Lung (tissue), 12 donors: ENCODE results near the gene CORO1C. TPM values are rescaled to one million over a fixed set of nuclear protein-coding genes. Genes with fewer than 3 reads are reported as not detected.

Experiments
- ATAC-seq: fragments of 200-7000 bp; cut with Tn5 transposase; one replicate; pipeline ENCODE4 v1.9.1; 2020; ENCODE audit warnings: moderate number of reproducible peaks; ENCODE audit not compliant: insufficient read depth, low FRiP score
- DNase-seq, 3 donors: peaks; one replicate each; pipeline ENCODE4 v3.0.0-alpha.2; 2013 to 2017
- H3K27ac ChIP-seq, 2 donors: one replicate each; pipeline ENCODE4 v1.5.1; 2013; ENCODE audit warnings: mild to moderate bottlenecking in 2 of 2, moderate library complexity in 2 of 2, control low read depth in 1 of 2, inconsistent platforms in 1 of 2, low read depth in 1 of 2, low read length in 1 of 2
- H3K27me3 ChIP-seq, 3 donors: one replicate each; pipeline ENCODE4 v1.5.1; 2013; ENCODE audit warnings: low read length in 2 of 3; ENCODE audit not compliant: control insufficient read depth in 3 of 3, insufficient read depth in 3 of 3
- H3K36me3 ChIP-seq, 4 donors: one replicate each; pipeline ENCODE4 v1.5.1; 2013; ENCODE audit warnings: low read length in 4 of 4, mild to moderate bottlenecking in 1 of 4, moderate library complexity in 1 of 4; ENCODE audit not compliant: control insufficient read depth in 4 of 4, insufficient read depth in 4 of 4
- H3K4me1 ChIP-seq, 5 donors: one replicate each; pipeline ENCODE4 v1.5.1; 2013; ENCODE audit warnings: low read length in 5 of 5, mild to moderate bottlenecking in 2 of 5, moderate library complexity in 1 of 5; ENCODE audit not compliant: control insufficient read depth in 5 of 5, insufficient read depth in 5 of 5
- H3K4me3 ChIP-seq: one replicate; pipeline ENCODE4 v1.5.1; 2013; ENCODE audit warnings: mild to moderate bottlenecking, control low read depth, moderate library complexity
- H3K9ac ChIP-seq, 2 donors: one replicate each; pipeline ENCODE4 v1.5.1; 2013; ENCODE audit warnings: low read length in 2 of 2, control low read depth in 1 of 2; ENCODE audit not compliant: insufficient read depth in 1 of 2
- H3K9me3 ChIP-seq, 4 donors: one replicate each; pipeline ENCODE4 v1.5.1; 2013; ENCODE audit warnings: low read length in 3 of 4, mild to moderate bottlenecking in 1 of 4, moderate library complexity in 1 of 4; ENCODE audit not compliant: control insufficient read depth in 4 of 4, insufficient read depth in 3 of 4
- WGBS, 2 donors: extraction: QIAGEN DNeasy Blood & Tissue Kit; methylation state at CpG; one replicate each; pipeline ENCODE4 v1.1.7; 2013; 5-methylcytosine and 5-hydroxymethylcytosine counted together
- polyA plus RNA-seq, 2 donors: library from polyadenylated mRNA; stranded (reverse); fragments of 200-250 nt; gene quantifications; one replicate each; pipeline ENCODE4 v1.2.1, GENCODE V29; 2013
- total RNA-seq, 2 donors: library from RNA; depleted of rRNA in 1 of 2; stranded (reverse); fragments of >200 nt in 1 of 2; gene quantifications; one replicate each; pipeline ENCODE4 v1.2.1, GENCODE V29; 2014 to 2021
- TF ChIP-seq, protein P1 (sequence below): IDR thresholded peaks from 2 replicates; pipeline ENCODE4 v1.5.1; 2012; ENCODE audit warnings: mild to moderate bottlenecking; ENCODE audit errors: control extremely low read depth, extremely low read depth
- donor health status: control.
- donor health status: control.
- donor health status: Bipolar disorder and iron deficiency.
- donor health status: healthy.
- donor health status: DM: yes; HTN: yes; CAD: no.

The CORO1C gene
- total and polyA plus RNA-seq, 4 donors, result 36.4 to 227 (median 105) TPM

DNA sequence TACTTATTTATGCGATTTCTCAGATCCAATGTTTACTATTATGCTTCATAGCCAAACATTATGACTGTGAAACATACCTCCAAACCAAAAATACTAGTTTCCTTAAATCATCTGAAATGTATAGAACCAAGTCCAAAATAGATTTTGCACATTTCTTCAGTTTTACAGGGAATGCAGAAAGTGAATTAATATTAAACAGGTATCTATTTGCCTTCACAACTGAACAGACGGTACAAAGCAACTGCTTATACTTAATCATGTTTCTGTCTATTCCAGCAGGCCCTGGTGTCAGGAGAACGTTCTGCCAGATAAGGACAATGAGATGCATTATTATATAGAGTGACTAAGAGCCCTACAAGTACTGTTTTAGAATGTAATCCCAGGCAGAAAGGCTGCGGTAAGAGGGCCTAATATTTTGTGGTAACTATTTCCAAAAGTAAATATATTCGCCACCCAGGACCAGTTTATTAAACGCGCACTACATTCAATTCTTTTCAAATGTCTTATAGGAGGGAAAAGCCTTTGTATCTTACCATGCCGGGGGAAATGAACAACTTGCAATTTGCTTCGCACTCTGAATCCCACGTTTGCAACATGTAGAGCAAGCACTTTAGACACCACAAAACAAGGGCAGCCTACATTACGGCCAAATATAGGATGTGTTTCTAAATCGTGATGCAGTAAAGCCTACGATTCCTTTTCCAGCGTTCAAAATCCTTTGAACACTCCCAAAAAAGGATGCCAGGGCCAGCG, 1.5 kb downstream of the CORO1C start:
- DNase-seq (peak in 2 of 3 donors; percentile 54 to 79), ATAC-seq (no peak)
- Histone ChIP-seq H3K4me1 (peaks cover 4 to 24% (median 9%) of the 10 kb centered on the region in 5 donors), H3K9me3 (no peaks in the 10 kb centered on the region), H3K27ac (peak overlapping the region; percentile 98 to 99), H3K36me3 (no peaks in the 10 kb centered on the region), H3K4me3 (peak overlapping the region; percentile 84), H3K27me3 (no peaks in the 10 kb centered on the region), H3K9ac (peak overlapping the region; percentile 81 to 83)
- TF ChIP-seq, protein P1, sequence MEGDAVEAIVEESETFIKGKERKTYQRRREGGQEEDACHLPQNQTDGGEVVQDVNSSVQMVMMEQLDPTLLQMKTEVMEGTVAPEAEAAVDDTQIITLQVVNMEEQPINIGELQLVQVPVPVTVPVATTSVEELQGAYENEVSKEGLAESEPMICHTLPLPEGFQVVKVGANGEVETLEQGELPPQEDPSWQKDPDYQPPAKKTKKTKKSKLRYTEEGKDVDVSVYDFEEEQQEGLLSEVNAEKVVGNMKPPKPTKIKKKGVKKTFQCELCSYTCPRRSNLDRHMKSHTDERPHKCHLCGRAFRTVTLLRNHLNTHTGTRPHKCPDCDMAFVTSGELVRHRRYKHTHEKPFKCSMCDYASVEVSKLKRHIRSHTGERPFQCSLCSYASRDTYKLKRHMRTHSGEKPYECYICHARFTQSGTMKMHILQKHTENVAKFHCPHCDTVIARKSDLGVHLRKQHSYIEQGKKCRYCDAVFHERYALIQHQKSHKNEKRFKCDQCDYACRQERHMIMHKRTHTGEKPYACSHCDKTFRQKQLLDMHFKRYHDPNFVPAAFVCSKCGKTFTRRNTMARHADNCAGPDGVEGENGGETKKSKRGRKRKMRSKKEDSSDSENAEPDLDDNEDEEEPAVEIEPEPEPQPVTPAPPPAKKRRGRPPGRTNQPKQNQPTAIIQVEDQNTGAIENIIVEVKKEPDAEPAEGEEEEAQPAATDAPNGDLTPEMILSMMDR, result no peak
- WGBS, 2 donors, result 10 to 13% methylated on average over 15 of the region's 15 CpGs

DNA sequence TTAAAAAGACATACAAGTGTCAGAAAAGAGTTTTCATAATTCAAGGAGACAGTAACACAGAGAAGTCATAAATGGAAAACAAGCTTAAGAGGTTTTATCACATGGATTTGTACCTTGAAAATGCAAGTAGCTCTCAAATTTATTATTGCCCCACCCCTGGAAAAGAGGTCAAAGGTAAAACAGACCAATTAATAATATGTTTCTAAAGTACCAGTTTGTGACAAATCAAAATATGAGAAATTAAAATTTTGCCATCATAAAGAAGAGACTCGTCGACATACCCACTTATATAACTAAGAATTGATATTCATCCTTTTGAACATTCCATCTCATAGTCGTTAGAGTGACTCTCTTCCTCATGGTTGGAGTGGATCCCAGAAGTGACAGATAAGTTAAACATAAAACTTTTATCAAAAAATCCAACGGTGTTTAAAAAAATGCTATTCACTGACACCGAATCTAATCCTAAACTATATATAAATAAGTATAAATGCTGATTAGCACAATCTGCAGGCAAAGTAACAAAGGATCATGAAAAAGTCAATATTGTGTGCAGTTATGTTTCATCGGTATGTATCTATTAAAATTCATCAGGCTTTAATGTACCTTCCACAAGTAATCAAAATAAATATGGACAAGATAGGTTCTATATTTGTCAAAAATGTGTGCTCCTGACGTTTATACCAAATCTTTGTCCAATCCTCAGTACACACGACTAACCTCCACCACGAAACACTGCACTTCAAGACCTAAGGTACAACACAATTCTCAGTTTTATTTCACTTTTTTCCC, 2.3 kb downstream of the CORO1C start:
- 55 to 79% methylated on average over 9 of the region's 9 CpGs for WGBS, 2 donors
- peak overlapping the region in 1 of 2 donors; percentile 83 for H3K9ac ChIP-seq
- ATAC-seq (no peak), DNase-seq (no peak)
- TF ChIP-seq, protein P1, result no peak
- peaks cover 6 to 32% (median 15%) of the 10 kb centered on the region in 5 donors for H3K4me1 ChIP-seq
- no peaks in the 10 kb centered on the region for H3K9me3 ChIP-seq
- no peaks in the 10 kb centered on the region for H3K36me3 ChIP-seq
- no peaks in the 10 kb centered on the region for H3K27me3 ChIP-seq
- H3K4me3 ChIP-seq, result no peak overlapping the region
- peak overlapping the region in 1 of 2 donors; percentile 99 for H3K27ac ChIP-seq

DNA sequence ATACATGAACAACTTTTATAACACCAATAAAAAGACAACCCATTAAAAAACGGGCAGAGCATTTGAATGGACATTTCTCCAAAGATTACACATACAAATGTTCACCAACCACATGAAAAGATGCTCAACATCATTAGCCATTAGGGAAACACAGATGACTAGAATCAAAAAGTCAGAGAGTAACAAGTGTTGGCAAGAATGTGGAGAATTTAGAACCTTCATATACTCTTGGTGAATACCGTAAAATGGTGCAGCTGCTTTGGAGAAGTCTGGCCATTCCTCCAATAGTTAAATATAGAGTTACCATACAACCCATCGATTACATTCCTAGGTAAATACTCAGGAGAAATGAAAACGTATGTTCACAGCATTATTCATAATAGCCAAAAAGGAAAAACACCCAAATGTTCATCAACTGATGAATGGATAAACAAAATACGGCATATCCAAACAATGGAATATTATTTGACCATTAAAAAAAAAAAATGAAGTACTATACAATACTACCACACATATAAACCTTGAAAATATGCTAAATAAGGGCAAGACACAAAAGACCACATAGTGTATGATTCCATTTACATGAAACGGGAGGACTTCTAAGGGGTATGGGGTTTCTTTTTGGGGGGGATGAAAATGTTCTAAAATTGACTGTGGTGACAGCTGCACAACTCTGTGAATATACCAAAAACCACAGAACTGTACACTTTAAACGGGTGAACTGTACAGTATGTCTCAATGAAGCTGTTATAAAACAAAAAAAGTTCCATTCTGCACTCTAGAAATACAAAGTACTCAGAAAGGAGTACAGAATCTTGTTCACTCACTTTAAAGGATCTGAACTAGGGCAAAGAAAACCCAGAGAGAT, 3.2 kb downstream of the CORO1C start:
- Histone ChIP-seq H3K9me3 (no peaks in the 10 kb centered on the region), H3K36me3 (no peaks in the 10 kb centered on the region), H3K27me3 (no peaks in the 10 kb centered on the region), H3K4me3 (no peak overlapping the region), H3K4me1 (peaks cover 7 to 41% (median 20%) of the 10 kb centered on the region in 5 donors), H3K9ac (peak overlapping the region in 1 of 2 donors; percentile 35), H3K27ac (no peak overlapping the region)
- TF ChIP-seq, protein P1, result no peak
- WGBS, 2 donors, result 63 to 74% methylated on average over 7 of the region's 7 CpGs
- no peak for DNase-seq
- no peak for ATAC-seq
